Measurements from ENCODE around the gene CCL28. TPM values are rescaled to one million over a fixed set of nuclear protein-coding genes. Genes with fewer than 3 reads are reported as not detected.
A peak's percentile ranks its signal among the peaks of the same experiment; 100 is the strongest.
"Not testable (repeated sequence)": the region's sequence is repeated elsewhere in the genome, so short reads cannot be mapped to it uniquely, and the experiment has no call there.

CCL28 gene
- polyA plus RNA-seq, 1 donor, result 0.14 TPM

DNA sequence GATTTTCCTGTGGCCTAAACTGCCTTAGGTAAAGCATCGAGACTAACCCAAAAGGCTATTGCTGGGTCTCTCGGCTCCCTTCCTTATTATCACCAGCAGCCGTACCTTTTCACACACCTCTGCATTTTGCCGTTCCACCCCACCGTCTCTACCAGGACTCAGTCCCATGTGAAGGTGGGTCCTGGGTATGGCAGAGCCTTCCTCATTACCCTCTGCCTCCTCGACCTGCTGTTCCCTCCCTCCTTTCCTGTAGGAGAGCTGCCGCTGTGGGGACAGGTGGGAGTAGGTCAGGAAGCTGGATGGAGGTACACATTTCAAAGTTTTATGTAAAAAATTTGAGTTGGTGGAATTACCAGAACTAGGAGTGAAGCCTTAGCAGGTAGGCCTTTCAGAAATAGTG, 1.8 kb downstream of the CCL28 start:
- DNase-seq (ENCODE audit: low read depth), result no peak

DNA sequence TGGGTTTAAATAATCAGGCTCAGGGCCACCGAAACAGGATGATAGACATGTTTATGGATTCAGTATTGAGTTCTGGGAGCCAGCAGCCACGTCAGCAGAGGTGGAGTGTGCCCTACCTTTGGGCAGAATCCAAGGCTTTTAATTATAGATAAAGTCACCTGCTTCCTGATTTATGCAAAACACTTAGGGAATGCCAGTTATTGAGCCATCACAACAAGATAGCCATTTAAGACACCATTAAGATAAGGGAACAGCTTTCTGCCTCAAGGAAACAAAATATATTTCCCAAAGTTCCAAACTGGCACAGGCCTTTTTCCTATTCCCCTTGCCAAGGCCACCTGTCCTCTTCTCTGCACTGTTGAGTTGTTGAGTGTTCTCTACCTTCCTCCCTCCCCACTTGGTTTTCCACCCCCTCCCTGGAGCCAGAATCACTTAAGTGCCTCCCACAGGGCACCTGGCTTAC, 2.4 kb downstream of the CCL28 start:
- DNase-seq (ENCODE audit: low read depth), result no peak

DNA sequence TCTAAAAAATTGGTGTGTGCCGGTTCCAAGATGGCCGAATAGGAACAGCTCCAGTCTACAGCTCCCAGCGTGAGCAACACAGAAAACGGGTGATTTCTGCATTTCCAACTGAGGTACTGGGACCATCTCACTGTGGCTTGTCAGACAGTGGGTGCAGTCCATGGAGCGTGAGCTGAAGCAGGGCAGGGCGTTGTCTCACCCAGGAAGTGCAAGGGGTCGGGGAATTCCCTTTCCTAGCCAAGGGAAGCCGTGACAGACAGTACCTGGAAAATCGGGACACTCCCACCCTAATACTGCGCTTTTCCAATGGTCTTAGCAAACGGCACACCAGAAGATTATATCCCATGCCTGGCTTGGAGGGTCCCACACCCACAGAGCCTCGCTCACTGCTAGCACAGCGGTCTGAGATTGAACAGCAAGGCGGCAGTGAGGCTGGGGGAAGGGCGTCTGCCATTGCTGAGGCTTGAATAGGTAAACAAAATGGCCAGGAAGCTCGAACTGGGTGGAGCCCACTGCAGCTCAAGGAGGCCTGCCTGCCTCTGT, 9.6 kb downstream of the CCL28 start:
- DNase-seq (ENCODE audit: low read depth), result not testable (repeated sequence)

DNA sequence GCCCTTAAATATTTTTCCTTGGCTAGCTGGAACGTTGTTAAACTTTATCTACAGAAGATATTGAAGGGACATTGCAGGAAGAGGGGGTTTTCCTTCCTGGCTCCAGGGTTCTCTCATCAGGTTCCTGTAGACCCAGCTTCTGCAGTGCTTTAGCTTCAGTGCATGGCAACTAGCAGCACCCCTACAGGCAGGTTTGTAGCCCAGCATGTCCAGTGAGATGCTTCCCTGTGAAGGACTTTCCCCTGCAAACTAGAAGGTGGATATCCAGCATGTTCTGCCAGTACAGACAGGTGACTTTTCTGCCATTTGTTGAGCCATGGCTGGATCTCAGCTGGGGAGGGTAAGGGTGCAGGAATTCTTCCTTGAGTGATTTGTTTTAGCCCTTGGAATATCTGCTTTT, 10.4 kb downstream of the CCL28 start:
- DNase-seq (ENCODE audit: low read depth), result no peak

DNA sequence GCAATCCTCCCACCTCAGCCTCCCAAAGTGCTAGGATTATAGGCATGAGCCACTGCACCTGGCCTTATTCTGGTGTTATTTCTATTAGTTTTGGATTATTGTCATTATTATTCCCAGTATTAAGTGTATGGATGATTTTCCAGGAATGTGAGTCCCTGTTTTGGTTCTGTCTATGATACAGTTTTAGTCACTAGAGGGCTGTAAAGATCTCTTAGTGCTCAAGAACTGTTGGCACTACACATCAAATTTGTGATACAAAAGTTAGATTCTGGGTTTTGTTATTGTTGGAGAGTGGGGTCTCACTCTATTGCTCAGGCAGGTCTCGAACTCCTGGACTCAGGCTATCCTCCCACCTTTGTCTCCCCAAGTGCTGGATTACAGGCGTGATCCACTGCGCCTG, 12.1 kb downstream of the CCL28 start:
- no peak for DNase-seq (ENCODE audit: low read depth)

DNA sequence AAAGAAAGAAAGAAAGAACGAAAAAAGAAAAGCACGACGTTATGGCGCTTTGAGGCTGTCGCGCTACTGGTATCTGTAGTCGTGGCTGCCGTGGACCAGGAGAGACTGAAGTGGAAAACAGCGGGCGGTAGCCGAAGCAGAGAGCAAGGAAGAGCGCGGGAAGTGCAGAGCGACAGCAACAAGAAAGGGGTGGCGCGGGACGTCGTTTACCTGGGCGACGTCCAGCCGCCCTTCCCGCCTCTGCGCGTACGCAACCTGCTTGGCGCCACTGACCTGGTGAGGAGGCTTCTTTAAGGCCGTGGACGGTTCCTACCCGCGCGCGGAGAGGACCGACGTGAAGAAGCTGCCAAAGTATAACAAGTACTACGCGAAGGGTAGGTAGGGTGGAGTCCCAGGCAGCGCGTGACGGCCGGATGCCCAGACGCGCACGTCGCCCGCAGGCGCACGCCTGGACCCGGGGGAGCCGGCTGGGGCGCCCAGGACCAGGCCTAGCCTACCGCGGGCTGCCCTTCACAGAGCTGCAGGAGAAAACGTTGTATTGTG, 15.4 kb downstream of the CCL28 start:
- DNase-seq (ENCODE audit: low read depth), result peak; percentile 4

DNA sequence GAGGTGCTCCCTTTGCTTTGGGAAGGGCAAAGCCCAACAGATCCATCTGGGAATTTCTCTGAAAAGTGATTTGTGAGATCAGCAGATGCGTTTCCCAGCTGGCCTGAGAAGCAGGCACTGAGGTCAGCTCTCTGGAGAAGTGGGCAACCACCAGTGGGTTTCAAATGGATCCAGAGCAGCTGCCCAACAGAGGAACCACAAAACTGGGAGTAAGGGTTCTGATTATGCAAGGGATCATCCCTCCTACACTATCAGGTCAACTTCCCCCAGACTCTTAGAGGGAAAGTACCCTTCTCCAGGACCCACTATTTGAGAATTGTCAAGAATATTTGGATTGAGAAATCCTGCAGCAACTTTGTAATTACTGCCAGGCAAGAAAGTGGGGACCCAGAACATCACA, 21.7 kb downstream of the CCL28 start:
- no peak for DNase-seq (ENCODE audit: low read depth)

DNA sequence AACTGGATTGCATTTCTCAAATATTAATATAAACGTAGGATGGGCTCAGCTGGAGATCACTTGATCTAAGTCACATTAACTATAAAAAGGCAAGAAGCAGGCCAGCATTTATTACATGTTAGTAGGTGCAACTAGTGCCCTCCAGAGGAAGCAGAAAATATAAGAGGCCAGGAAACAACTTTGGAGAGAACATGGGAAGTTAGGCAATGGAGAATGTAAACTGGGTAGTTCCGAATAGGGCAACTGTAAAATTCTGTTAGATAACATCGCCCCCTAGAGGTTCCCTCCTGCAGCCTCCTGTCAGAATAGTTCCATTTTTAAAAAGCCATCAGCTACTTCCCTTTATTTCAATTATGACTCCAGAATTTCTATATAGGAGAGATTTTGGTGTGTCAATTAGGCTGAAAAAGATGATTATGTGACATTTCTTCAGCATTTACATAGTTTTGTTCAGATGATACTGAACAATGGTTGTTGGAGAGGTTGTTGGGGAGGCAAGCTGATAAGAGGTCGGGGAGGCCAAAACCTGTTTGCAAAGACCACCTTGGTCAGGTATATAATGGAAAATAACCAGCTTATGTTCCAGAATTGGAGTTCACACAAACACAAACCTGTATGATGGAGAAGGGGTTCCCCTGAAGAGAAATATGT, 22.4 kb downstream of the CCL28 start:
- peak; percentile 36 for DNase-seq (ENCODE audit: low read depth)

DNA sequence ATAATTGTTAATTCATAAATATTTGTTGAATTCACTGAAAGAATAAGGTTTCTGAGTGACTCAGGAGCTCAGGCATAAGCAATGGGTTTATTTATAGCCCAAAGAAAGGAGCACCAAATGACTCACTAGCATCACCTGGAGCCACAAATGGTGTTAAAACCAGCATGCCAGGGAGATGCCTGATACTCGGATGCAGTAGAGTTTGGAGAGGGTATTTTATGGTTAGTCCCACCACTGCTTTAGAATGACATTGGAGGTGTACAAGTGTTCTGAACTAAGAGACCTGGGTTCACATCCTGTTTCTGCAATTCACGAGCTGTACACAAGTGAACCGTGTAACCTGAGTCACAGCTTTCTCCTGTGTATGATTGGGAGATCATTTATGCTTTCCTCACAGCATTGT, 25.2 kb downstream of the CCL28 start:
- DNase-seq (ENCODE audit: low read depth), result no peak

DNA sequence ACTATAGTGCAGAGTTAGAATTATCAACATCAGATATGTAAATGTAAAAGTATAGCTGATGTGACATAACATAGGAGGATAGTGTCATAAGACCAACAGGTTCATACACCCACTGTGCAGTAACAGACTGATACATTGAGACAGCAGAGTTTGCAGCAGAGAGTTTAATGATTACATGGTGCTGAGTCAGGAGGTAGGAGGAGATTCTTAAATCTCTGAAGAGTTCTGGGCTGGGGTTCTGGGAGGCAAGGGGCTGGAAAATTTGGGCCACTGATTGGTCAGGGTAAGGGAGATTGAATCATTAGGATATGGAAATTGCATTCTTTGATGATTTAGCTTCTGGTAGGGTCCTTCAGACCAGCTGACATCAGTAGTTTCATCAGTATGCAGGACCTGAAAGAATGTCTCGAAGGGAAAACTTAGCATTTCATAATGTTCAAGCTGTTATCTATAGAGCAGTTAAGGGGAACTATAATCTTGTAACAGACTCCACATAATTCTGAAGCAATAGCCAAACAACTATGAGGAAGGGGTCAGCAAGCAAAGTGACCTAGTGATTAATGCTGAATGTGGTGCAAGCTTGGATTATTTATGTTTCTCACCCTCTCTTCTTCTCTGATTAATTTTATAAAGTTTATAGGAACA, 35.6 kb downstream of the CCL28 start:
- no peak for DNase-seq (ENCODE audit: low read depth)

DNA sequence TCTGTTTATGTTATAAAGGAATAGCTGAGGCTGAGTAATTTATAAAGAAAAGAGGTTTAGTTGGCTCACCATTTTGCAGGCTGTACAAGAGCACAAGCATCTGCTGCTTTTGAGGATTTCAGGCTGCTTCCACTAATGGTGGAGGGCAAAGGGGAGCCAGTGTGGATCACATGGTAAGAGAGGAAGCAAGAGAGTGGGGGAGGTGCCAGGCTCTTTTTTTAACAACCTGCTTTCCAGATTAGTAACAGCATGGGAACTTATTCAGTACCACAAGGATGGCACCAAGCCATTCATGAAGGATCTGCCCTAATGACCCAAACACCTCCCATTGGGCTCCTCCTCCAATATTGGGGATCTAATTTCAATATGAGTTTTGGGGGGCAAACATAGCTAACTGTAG, 40.4 kb downstream of the CCL28 start:
- no peak for DNase-seq (ENCODE audit: low read depth)

DNA sequence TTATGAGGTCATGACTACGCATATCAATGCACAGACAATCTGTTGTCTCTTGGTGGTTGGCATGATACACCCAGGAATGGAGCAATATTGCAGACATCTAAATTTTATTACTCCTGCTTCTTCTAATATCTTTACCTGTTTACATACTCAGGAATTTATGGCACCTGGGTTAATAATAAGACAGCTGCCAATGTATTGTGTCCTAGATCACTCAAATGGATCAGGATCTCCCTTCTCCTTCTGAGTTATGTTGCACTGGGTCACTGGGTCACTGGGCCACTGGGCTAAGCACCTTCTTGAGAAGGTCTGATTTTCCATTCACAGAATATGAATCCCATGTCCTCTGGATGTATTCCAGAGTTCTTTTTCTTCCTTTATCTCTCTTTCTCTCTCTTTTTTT, 41.8 kb downstream of the CCL28 start:
- no peak for DNase-seq (ENCODE audit: low read depth)

DNA sequence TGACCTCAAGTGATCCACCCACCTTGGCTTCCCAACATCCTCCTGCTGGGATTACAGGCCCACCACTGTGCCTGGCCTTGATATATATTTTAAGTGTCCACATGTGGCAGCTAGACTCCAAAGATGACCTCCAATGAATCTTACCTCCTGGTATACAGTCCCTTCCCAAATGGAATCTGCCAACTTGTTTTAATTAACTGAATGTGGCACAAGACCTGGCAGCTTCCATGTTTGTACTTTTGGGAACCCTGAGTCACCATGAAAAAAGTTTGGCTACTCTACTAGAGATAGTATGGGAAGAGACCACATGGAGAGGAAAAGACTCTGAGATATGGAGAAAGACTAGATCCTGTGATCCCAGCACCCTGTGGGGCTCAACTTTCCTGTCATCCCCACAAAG, 42.5 kb downstream of the CCL28 start:
- no peak for DNase-seq (ENCODE audit: low read depth)

DNA sequence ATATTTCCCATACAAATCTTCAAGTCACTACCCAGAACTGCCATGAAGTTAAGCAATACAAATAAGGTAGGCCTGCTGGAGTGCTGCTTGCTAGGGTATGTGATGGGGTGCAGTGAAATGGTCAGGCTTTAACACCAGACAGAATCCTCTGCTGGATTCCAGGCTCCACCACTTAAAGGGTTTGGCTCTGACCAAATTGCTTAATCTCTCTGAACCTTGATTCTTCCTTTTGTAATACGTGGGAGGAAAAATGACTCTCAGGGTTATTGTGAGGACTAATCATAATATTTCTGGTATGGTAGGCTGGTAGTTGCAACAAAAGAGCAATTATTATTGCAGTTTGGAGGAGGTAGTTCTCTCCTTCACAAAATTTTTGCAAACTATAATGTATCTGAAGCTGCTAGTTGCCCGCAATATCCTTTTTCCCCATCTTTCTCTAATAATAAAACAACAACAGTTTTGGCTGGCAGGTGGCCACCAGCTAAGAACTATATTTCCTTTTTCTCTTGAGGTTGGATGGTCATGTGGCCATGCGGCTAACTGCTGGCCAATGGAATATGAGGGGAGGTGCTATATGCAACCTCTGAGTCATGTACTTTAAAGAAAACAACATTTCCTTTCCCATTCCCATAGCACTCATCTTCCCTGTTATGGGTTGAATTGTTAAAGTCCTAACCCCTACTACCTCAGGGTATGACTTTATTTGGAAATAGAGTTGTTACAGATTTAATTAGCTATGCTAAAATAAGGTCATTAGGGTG, 44.1 kb downstream of the CCL28 start:
- no peak for DNase-seq (ENCODE audit: low read depth)

DNA sequence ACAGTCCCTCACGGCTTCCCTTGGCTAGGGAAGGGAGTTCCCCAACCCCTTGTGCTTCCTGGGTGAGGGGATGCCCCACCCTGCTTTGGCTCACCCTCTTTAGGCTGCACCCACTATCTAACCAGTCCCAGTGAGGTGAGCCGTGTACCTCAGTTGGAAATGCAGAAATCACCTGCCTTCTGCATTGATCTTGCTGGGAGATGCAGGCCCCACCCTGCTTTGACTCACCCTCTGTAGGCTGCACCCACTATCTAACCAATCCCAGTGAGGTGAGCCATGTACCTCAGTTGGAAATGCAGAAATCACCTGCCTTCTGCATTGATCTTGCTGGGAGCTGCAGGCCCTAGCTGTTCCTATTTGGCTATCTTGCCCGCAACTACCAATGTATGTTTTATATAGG, 44.7 kb downstream of the CCL28 start:
- no peak for DNase-seq (ENCODE audit: low read depth)

DNA sequence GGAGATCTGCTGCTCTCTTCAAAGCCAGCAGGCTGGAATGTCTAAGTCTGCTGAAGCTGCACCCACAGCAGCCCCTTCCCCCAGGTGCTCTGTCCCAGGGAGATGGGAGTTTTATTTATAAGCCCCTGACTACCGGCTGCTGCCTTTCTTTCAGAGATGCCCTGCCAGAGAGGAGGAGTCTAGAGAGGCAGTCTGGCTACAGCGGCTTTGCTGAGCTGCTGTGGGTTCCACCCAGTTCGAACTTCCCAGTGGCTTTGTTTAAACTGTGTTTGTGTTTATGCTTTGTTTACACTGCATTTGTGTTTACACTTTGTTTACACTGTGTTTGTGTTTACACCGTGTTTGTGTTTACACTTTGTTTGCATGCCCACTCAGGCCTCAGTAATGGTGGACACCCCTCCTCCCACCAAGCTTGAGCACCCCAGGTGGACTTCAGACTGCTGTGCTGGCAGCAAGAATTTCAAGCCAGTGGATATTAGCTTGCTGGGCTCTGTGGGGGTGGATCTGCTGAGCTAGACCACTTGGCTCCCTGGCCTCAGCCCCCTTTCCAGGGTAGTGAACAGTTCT, 45.4 kb downstream of the CCL28 start:
- not testable (repeated sequence) for DNase-seq (ENCODE audit: low read depth)

DNA sequence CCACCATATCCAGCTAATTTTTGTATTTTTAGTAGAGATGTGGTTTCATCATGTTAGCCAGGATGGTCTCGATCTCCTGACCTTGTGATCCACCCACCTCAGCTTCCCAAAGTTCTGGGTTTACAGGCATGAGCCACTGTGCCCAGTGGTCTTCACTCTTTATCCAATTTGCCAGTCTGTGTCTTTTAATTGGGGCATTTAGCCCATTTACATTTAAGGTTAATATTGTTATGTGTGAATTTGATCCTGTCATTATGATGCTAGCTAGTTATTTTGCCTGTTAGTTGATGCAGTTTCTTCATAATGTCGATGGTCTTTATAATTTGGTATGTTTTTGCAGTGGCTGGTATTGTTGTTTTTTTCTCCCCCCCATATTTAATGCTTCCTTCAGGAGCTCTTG, 47.0 kb downstream of the CCL28 start:
- not testable (repeated sequence) for DNase-seq (ENCODE audit: low read depth)

DNA sequence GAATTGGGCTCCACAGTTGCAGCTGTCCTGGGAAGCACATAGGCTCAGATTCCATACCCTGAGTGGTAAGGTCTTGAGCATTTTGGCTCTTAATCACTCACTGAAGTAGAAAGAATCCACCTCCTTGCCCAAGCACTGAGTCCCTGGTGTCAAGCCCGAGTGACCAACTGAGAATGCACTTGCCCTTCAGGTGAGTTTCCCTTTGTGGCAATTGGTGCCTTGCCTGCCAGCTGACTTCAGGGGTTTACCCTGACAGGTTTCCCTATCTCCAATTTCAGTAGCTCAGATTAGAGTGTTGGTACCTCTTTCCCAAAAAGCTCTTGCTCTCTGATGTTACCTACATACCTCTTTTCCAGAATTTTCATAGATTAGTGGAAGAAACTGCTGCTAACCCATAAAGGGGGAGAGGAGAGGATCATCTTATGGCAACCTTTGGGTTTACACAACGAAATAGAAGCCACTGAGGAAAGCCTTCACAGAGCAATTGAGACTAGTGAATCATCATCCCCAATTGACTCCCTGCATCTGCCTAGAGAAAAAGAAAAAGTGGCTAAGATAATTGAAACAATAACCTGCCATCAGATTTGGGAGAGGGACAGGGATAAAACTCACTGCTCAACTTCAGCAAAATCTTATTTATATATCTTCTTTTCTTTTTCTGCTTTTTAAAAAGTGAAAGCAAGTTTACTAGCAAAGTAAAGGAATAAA, 48.6 kb downstream of the CCL28 start:
- no peak for DNase-seq (ENCODE audit: low read depth)

DNA sequence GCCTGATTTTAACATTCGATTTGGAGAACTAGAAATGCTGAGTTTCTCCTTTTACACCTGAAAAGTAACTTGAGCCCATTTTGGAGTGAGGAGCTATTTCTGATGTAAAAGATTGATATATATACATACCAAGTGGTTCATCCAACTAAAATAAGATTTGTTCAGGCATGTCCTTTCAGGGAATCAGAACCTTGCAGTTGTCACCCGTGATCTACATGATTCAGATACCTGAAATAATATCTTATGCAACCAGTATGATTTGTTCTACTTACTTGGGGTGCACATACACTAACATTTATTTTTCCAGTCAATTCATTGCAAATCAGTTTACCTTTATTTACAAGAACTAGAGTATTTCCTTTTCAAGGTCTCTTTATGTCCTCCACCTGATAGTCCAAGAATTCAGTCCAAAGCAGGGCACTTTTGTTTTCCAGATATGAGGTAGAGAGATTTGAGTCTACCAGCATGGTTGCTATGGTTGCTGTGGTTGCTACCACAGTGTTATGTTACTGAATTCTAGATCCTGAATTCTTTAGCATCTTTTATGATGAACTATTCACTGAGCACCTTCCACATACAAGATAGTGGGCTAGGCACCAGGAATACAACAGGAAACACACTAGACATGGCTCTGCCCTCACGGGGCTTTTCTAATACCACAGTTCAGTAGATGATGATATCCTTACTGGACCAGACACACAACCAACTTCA, 49.3 kb downstream of the CCL28 start:
- DNase-seq (ENCODE audit: low read depth), result no peak

DNA sequence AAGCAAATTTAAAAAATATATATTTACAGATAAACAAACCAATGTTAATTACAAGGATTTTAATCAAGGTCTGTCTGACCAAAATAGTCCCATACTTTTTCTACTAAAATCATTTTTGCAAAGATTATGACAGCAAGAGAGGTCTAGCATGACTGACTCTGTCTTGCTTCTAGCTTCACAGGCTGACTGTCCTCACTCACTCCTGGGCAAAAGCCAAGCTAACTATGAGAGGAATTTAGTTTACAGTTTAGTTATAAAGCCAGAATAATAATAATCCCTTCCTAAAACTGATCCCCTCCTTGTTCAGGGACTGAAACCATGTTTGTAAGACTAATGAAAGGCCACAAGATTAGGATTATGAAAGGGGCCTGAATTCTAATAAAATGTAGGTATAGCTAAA, 53.5 kb downstream of the CCL28 start:
- DNase-seq (ENCODE audit: low read depth), result no peak

DNA sequence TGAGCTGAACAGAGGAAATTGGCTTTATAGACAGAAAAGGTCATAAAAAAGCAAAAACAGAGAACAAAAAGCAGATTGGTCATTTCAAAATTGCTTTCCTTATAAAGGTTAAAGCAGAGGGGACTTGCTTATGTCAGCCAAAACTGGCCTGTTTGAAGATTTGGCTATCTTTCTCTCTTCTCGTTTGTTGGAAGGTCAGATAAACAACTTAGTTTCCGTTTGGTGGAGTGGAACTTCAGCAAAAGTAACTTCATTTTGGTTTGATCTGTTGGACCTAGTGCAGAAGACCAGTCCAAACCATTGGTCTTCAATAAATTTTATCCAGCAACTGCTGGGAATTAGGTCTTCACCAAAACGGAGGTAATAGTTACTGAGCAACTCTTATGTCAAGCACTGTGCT, 53.9 kb downstream of the CCL28 start:
- no peak for DNase-seq (ENCODE audit: low read depth)
